Keratinocyte (primary cell): Measurements from ENCODE around the gene FGF22. TPM values are rescaled to one million over a fixed set of nuclear protein-coding genes. Genes with fewer than 3 reads are reported as not detected.

ENCODE experiments used
- DNase-seq: peaks from one replicate; pipeline ENCODE4 v3.0.0-alpha.2; 2011; ENCODE audit warnings: low read depth, missing footprints, low spot score
- FAIRE-seq: peaks from 2 replicates; lab custom pipeline; 2011; peaks lifted over from hg19 to GRCh38; lab: Jason Lieb, UNC
- H2AFZ ChIP-seq: 2 replicates; pipeline ENCODE4 v1.6.0; 2012; ENCODE audit warnings: low read length, control low read depth, inconsistent platforms; ENCODE audit not compliant: control insufficient read depth
- H3K27ac ChIP-seq: 2 replicates; pipeline ENCODE4 v1.5.1; 2011; ENCODE audit warnings: low read length; ENCODE audit not compliant: control insufficient read depth, insufficient read depth
- H3K27me3 ChIP-seq: 3 replicates; pipeline ENCODE4 v1.6.0; 2011; ENCODE audit warnings: low read length; ENCODE audit not compliant: control insufficient read depth, insufficient read depth; ENCODE audit errors: extremely low read depth
- H3K36me3 ChIP-seq, 2 experiments: 2 replicates in 1 of 2; 3 replicates in 1 of 2; pipeline ENCODE4 v1.5.1; 2011; ENCODE audit warnings: low read length in 2 of 2, mild to moderate bottlenecking in 1 of 2; ENCODE audit not compliant: control insufficient read depth in 2 of 2, insufficient read depth in 2 of 2; ENCODE audit errors: extremely low read depth in 1 of 2
- H3K4me1 ChIP-seq: 3 replicates; pipeline ENCODE4 v1.5.1; 2011; ENCODE audit warnings: low read length; ENCODE audit not compliant: control insufficient read depth, insufficient read depth; ENCODE audit errors: extremely low read depth
- H3K4me2 ChIP-seq: 3 replicates; pipeline ENCODE4 v1.6.0; 2011; ENCODE audit warnings: low read depth, low read length; ENCODE audit not compliant: control insufficient read depth, insufficient read depth; ENCODE audit errors: extremely low read depth
- H3K4me3 ChIP-seq, 3 experiments: fragments of 200-600 bp in 1 of 3; sonication (generic) in 1 of 3; 2 replicates in 2 of 3; 3 replicates in 1 of 3; pipeline ENCODE4 v1.5.1; 2011 to 2016; ENCODE audit warnings: low read length in 3 of 3, mild to moderate bottlenecking in 3 of 3, control low read depth in 2 of 3, inconsistent platforms in 1 of 3, low read depth in 1 of 3, mixed read lengths in 1 of 3, mixed run types in 1 of 3, moderate library complexity in 1 of 3; ENCODE audit not compliant: control insufficient read depth in 2 of 3, insufficient read depth in 2 of 3; ENCODE audit errors: extremely low read depth in 1 of 3
- H3K79me2 ChIP-seq: 2 replicates; pipeline ENCODE4 v1.6.0; 2012; ENCODE audit warnings: low read length; ENCODE audit not compliant: control insufficient read depth, insufficient read depth
- H3K9ac ChIP-seq: 3 replicates; pipeline ENCODE4 v1.6.0; 2011; ENCODE audit warnings: low read length; ENCODE audit not compliant: control insufficient read depth, insufficient read depth; ENCODE audit errors: extremely low read depth
- H3K9me1 ChIP-seq: 3 replicates; pipeline ENCODE4 v1.6.0; 2011; ENCODE audit warnings: low read length; ENCODE audit not compliant: control insufficient read depth, insufficient read depth; ENCODE audit errors: extremely low read depth
- H3K9me3 ChIP-seq: 2 replicates; pipeline ENCODE4 v1.5.1; 2012; ENCODE audit warnings: low read depth, low read length; ENCODE audit not compliant: control insufficient read depth
- H4K20me1 ChIP-seq: 3 replicates; pipeline ENCODE4 v1.6.0; 2011; ENCODE audit warnings: low read length; ENCODE audit not compliant: control insufficient read depth, insufficient read depth; ENCODE audit errors: extremely low read depth
- CTCF ChIP-seq, 3 experiments: IDR thresholded peaks in 1 of 3; conservative IDR thresholded peaks in 1 of 3; optimal IDR thresholded peaks in 1 of 3; 2 replicates in 2 of 3; 3 replicates in 1 of 3; pipeline versions ENCODE3 to v1.5.1; 2011; ENCODE audit warnings: low read length in 3 of 3, mild to moderate bottlenecking in 3 of 3, moderate library complexity in 2 of 3, control low read depth in 1 of 3, inconsistent platforms in 1 of 3; ENCODE audit not compliant: insufficient read depth in 2 of 3; ENCODE audit errors: extremely low read depth in 1 of 3
- EZH2 ChIP-seq: IDR thresholded peaks from one replicate; pipeline ENCODE4 v1.6.1; 2012; ENCODE audit warnings: inconsistent platforms, mild to moderate bottlenecking, low read length, moderate library complexity
- dilution Hi-C: fragments of 300-500 bp; cut with MboI; formaldehyde crosslinking; loops from one replicate; pipeline ENCODE4 v1.7.0; 2020; ENCODE audit warnings: low sequenced_read_pairs; ENCODE audit not compliant: extremely low pct_ligation_motif_present
- polyA plus RNA-seq, 5 experiments: library from polyadenylated mRNA; depleted of rRNA in 3 of 5; stranded (reverse) in 3 of 5; stranded (forward) in 1 of 5; unstranded in 1 of 5; fragments of >200 nt; gene quantifications; 1 replicate in 1 of 5; 2 replicates in 3 of 5; 3 replicates in 1 of 5; pipeline versions ENCODE4 v1.2.1 to v1.2.3, GENCODE V29; 2011 to 2012; ENCODE audit warnings: missing spikeins in 2 of 5, low read depth in 1 of 5, low replicate concordance in 1 of 5

The FGF22 gene
- polyA plus RNA-seq, 1 donor (not counting 4 experiments of a cell fraction or from before 2014, with no cell fraction given), result not detected

DNA sequence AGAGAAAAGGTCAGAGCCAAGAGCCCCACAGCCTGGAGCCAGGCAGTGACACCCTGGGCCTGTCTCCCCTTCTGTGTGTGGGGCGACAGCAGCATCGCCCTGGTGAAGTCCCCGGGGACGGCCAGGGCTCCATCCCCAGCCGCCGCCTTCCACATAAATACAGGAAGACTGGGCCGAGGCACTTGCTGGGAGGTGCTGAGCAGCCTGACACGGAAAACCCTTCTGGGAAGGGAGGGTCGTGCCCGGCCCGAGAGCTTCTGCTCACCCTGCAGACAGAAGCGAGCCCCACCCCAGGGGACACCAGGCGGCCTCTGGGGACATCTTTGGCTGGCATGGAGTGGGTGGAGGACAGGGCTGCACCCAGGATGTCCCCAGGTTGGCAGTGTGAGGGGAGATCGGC is 5.1 kb downstream of the FGF22 start:
- Histone ChIP-seq H3K4me3 (no peak overlapping the region), H3K27me3 (no peaks in the 10 kb centered on the region), H3K79me2 (peaks cover 4% of the 10 kb centered on the region), H3K4me1 (peaks cover 4% of the 10 kb centered on the region), H3K4me2 (no peak overlapping the region), H3K9me3 (no peaks in the 10 kb centered on the region), H3K9me1 (no peaks in the 10 kb centered on the region), H2AFZ (no peak overlapping the region), H4K20me1 (peaks cover 3% of the 10 kb centered on the region), H3K36me3 (peaks cover 9 to 19% of the 10 kb centered on the region in 2 experiments), H3K9ac (no peak overlapping the region), H3K27ac (no peak overlapping the region)
- dilution Hi-C loops, result no loop called here
- TF ChIP-seq EZH2 (no peak), CTCF (optimal IDR thresholded peaks at IDR 0.05 in 1 of 3, IDR thresholded peaks at IDR 0.05 in 1 of 3, conservative IDR thresholded peaks at IDR 0.05 in 1 of 3; ENCODE audit: extremely low read depth in 1 of 3, insufficient read depth in 2 of 3, low read length in 3 of 3) (no peak)
- FAIRE-seq, result no peak
- DNase-seq, result no peak

DNA sequence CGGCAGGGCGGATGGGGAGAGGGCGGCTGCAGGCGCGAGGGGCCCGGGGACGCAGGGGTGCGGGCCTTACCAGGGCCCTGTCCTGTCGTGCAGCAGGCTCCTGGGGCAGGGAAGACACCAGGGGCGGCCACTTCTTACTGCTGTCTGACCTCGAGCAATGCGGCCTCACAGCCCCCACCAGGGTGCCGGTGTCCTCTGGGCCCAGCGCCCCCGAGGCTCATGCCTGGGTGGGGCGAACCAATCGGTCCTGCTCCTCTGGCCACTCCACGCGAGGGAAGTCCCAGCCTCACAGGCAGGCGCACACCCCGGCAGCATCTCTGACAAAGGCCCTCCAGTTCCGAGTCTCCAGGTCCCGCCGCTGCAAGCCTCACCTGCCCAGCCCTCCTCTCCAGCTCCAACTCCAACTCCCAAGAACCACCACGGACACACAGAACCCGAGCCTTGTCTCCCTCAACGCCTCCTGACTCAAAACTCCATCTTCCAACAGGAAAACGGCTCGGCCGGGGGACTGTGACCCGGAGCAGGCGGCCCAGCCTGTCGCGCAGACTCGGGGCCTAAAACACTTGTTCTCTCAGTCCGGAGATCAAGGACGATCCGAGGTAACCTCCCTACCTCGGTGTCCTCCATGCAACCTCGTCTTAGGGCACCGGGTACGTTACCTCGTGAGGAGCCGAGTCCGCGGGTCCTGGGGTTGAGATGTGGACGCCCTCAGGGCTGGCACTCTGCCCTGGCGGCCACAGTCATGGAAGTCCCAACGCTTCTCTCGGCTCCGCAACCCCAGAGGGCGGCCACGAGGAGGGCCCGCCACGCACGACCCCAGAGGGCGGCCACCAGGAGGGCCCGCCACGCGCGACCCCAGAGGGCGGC is 6.5 kb downstream of the FGF22 start:
- TF ChIP-seq CTCF (optimal IDR thresholded peaks at IDR 0.05 in 1 of 3, IDR thresholded peaks at IDR 0.05 in 1 of 3, conservative IDR thresholded peaks at IDR 0.05 in 1 of 3; ENCODE audit: extremely low read depth in 1 of 3, insufficient read depth in 2 of 3, low read length in 3 of 3) (no peak), EZH2 (no peak)
- H3K9me3 ChIP-seq, result no peaks in the 10 kb centered on the region
- H3K4me1 ChIP-seq, result peaks cover 4% of the 10 kb centered on the region
- dilution Hi-C loops, result no loop called here
- FAIRE-seq (no peak), DNase-seq (no peak)
- no peak overlapping the region for H3K4me3 ChIP-seq
- peaks cover 9 to 20% of the 10 kb centered on the region in 2 experiments for H3K36me3 ChIP-seq
- H3K9ac ChIP-seq, result no peak overlapping the region
- no peak overlapping the region for H2AFZ ChIP-seq
- no peaks in the 10 kb centered on the region for H3K27me3 ChIP-seq
- no peak overlapping the region for H3K4me2 ChIP-seq
- no peak overlapping the region for H3K27ac ChIP-seq
- H3K9me1 ChIP-seq, result no peaks in the 10 kb centered on the region
- peaks cover 12% of the 10 kb centered on the region for H3K79me2 ChIP-seq
- peaks cover 6% of the 10 kb centered on the region for H4K20me1 ChIP-seq
